HG03159 (cell line): ENCODE results near the gene CENPM.

Experiments used
- ATAC-seq: cut with Tn5 transposase; IDR thresholded peaks from one replicate; pipeline ENCODE4 v1.9.1; 2021; ENCODE audit warnings: mild to moderate bottlenecking, moderate library complexity; ENCODE audit not compliant: unreplicated experiment

The CENPM gene

GRCh38 chr22:41900652-41901312 lies 46.2 kb downstream of the CENPM start:
- no peak for ATAC-seq

GRCh38 chr22:41899992-41900651 lies 46.8 kb downstream of the CENPM start:
- ATAC-seq = no peak

- ATAC-seq = no peak
These were observed 47.8 kb downstream of the CENPM start for GRCh38 chr22:41899110-41899509.

- ATAC-seq = no peak
These were observed 48.3 kb downstream of the CENPM start for GRCh38 chr22:41898645-41899044.

GRCh38 chr22:41893591-41894375 lies 53.2 kb downstream of the CENPM start:
- no peak for ATAC-seq

- ATAC-seq = no peak
These were observed 54.2 kb downstream of the CENPM start for GRCh38 chr22:41892721-41893120.

- no peak for ATAC-seq
These were observed 55.5 kb downstream of the CENPM start for GRCh38 chr22:41891407-41891806.
